Peyer's patch (tissue), 4 donors: Measurements from ENCODE around the gene VTI1A. TPM values are rescaled to one million over a fixed set of nuclear protein-coding genes. Genes with fewer than 3 reads are reported as not detected.

ENCODE experiments used
- DNase-seq, 3 donors: peaks; one replicate each; pipeline ENCODE4 v3.0.0-alpha.2; 2017 to 2019
- H3K27ac ChIP-seq, 4 donors: fragments of 200-600 bp; sonication (generic); one replicate each; pipeline ENCODE4 v1.5.1; 2016 to 2019
- H3K27me3 ChIP-seq, 2 donors: fragments of 200-600 bp; sonication (generic); one replicate each; pipeline ENCODE4 v1.5.1; 2019
- H3K36me3 ChIP-seq, 3 donors: fragments of 200-600 bp; sonication (generic); one replicate each; pipeline ENCODE4 v1.5.1; 2016 to 2019
- H3K4me1 ChIP-seq, 4 donors: fragments of 200-600 bp; sonication (generic); one replicate each; pipeline ENCODE4 v1.5.1; 2016 to 2019
- H3K4me3 ChIP-seq, 4 donors: fragments of 200-600 bp; sonication (generic); 1 replicate in 3 of 4; 2 replicates in 1 of 4; pipeline ENCODE4 v1.5.1; 2016 to 2019; ENCODE audit warnings: mild to moderate bottlenecking in 1 of 4
- H3K9me3 ChIP-seq, 4 donors: fragments of 200-600 bp; sonication (generic); one replicate each; pipeline ENCODE4 v1.5.1; 2016 to 2019; ENCODE audit warnings: mild to moderate bottlenecking in 1 of 4
- POLR2A ChIP-seq, 2 donors: fragments of 450-650 bp; IDR thresholded peaks; one replicate each; pipeline ENCODE4 v1.5.1; 2017; ENCODE audit warnings: antibody characterized with exemption in 2 of 2, mild to moderate bottlenecking in 2 of 2, moderate library complexity in 2 of 2
- total RNA-seq, 4 donors: library from RNA; depleted of rRNA; stranded (reverse); fragments of >200 nt; gene quantifications; one replicate each; pipeline ENCODE4 v1.1.0, GENCODE V29; 2016
- TF ChIP-seq, protein P1 (sequence below), 6 experiments: fragments of 450-650 bp in 4 of 6; fragments of 200-600 bp in 2 of 6; sonication (generic) in 1 of 6; IDR thresholded peaks; one replicate each; pipeline ENCODE4 v1.5.1; 2017 to 2019; ENCODE audit warnings: antibody characterized with exemption in 6 of 6, mild to moderate bottlenecking in 3 of 6, moderate library complexity in 1 of 6

Gene VTI1A
- total RNA-seq, 4 donors from 2014 or later, result 97.2 to 710 (median 170) TPM

DNA sequence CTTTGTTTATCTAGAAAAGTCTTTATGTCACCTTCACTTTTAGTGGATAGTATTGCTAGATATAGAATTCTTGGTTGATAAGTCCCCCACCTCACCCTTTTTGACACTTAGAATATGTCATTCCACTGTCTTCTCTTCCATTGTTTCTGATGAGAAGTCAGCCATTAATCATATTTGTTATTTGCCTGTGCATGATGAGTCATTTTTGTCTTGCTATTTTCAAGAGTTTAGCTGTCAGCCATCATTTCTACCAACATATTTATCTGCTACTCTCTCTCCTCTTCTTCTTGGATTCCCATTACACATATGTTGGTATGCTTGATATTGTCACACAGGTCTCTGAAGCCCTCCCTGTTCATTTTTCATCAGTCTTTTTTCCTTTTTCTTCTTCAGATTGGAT, 342.2 kb downstream of the VTI1A start:
- H3K4me3 ChIP-seq, result no peak overlapping the region
- H3K27ac ChIP-seq, result no peak overlapping the region
- no peaks in the 10 kb centered on the region for H3K36me3 ChIP-seq
- DNase-seq, result no peak
- H3K27me3 ChIP-seq, result no peaks in the 10 kb centered on the region
- H3K9me3 ChIP-seq, result no peaks in the 10 kb centered on the region
- peaks cover 0 to 27% (median 0%) of the 10 kb centered on the region in 4 donors for H3K4me1 ChIP-seq
- TF ChIP-seq POLR2A (IDR thresholded peaks at IDR 0.05), result no peak
- TF ChIP-seq, protein P1, sequence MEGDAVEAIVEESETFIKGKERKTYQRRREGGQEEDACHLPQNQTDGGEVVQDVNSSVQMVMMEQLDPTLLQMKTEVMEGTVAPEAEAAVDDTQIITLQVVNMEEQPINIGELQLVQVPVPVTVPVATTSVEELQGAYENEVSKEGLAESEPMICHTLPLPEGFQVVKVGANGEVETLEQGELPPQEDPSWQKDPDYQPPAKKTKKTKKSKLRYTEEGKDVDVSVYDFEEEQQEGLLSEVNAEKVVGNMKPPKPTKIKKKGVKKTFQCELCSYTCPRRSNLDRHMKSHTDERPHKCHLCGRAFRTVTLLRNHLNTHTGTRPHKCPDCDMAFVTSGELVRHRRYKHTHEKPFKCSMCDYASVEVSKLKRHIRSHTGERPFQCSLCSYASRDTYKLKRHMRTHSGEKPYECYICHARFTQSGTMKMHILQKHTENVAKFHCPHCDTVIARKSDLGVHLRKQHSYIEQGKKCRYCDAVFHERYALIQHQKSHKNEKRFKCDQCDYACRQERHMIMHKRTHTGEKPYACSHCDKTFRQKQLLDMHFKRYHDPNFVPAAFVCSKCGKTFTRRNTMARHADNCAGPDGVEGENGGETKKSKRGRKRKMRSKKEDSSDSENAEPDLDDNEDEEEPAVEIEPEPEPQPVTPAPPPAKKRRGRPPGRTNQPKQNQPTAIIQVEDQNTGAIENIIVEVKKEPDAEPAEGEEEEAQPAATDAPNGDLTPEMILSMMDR (IDR thresholded peaks at IDR 0.05), result no peak

DNA sequence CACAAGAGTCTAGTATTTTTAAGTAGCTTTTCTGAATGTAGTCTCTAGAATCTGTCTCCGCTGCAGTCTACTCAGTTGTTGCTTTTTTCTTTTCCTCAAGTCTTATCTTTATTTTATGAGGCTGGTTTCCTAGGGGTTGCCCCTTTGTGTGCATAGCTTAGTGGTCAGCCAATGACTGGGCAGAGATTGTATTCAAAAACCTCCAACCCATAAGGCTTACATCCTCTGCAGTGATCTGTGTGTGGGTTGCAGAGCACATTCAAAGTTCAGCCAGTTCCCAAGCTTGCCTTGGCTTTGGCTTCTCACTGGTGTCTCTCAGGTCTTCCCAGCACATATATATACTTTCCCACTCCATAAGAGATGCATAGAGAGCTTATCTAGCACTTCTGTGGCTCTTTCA, 343.0 kb downstream of the VTI1A start:
- TF ChIP-seq, protein P1 (IDR thresholded peaks at IDR 0.05), result no peak
- TF ChIP-seq POLR2A (IDR thresholded peaks at IDR 0.05), result no peak
- no peaks in the 10 kb centered on the region for H3K9me3 ChIP-seq
- H3K27me3 ChIP-seq, result no peaks in the 10 kb centered on the region
- H3K27ac ChIP-seq, result no peak overlapping the region
- no peaks in the 10 kb centered on the region for H3K36me3 ChIP-seq
- no peak overlapping the region for H3K4me3 ChIP-seq
- no peak for DNase-seq
- H3K4me1 ChIP-seq, result peaks cover 0 to 21% (median 0%) of the 10 kb centered on the region in 4 donors

DNA sequence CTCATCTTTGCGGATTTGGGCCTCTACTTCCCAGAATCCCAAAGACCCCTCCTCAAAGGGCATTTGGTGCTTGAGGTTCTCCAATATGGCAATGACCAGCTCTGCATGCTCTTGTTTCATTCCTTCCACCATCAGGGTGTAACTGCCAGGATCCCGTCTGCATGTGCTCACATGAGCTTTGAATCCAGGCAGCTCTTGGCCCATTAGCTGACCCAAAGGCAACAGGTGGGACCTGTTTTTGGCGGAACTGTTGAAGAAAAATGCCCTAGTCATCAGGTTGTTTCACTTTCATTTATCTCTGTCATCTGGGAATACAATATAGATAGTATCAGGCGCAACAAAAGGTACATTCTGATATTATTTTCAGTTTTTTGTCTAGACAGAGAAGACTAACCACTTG, 343.9 kb downstream of the VTI1A start:
- H3K27ac ChIP-seq, result no peak overlapping the region
- no peak for TF ChIP-seq POLR2A (IDR thresholded peaks at IDR 0.05)
- TF ChIP-seq, protein P1 (IDR thresholded peaks at IDR 0.05), result no peak
- no peak for DNase-seq
- no peaks in the 10 kb centered on the region for H3K27me3 ChIP-seq
- peaks cover 0 to 19% (median 0%) of the 10 kb centered on the region in 4 donors for H3K4me1 ChIP-seq
- no peaks in the 10 kb centered on the region for H3K36me3 ChIP-seq
- H3K9me3 ChIP-seq, result no peaks in the 10 kb centered on the region
- H3K4me3 ChIP-seq, result no peak overlapping the region

GRCh38 chr10:112791447-112791846, 344.4 kb downstream of the VTI1A start:
- no peaks in the 10 kb centered on the region for H3K9me3 ChIP-seq
- H3K36me3 ChIP-seq, result no peaks in the 10 kb centered on the region
- peak overlapping the region in 1 of 4 donors; percentile 76 for H3K27ac ChIP-seq
- TF ChIP-seq, protein P1 (IDR thresholded peaks at IDR 0.05), result no peak
- no peak for TF ChIP-seq POLR2A (IDR thresholded peaks at IDR 0.05)
- H3K27me3 ChIP-seq, result no peaks in the 10 kb centered on the region
- H3K4me3 ChIP-seq, result no peak overlapping the region
- no peak for DNase-seq
- H3K4me1 ChIP-seq, result peaks cover 0 to 19% (median 0%) of the 10 kb centered on the region in 4 donors

DNA sequence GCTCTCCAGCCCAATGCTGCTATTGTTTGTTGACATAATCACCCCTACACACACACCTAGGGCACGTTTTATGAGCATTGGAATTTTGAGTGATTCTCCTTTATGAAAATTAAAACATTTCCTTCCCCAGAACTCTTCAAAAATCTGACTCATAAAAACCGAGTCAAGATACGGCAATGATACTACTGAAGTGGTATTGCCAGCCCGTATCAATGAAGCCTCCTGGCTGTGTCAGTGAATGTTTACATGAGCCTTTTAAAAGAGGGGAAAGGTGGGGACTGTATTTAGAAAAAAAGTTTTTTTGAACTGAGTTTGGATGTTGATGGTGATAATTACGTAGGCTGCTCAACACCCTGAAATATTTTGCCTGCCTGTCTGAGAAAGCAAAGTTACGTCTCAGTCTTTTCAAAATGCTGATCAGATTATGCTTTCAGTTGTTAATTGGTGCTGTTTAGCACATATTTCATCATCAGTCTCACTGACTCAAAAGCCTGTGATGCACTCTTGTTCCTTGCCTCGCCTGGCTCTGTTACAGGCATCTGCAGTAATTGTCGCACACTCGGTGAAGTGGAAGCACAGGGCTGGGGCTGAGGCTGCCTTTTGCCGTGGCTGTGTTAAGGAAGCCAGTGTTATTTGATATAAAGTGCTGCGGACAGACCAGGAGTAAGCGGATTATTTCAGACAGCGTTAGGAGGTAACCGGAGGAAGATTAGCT, 345.6 kb downstream of the VTI1A start:
- peak in 2 of 3 donors; percentile 72 to 84 for DNase-seq
- Histone ChIP-seq H3K36me3 (no peaks in the 10 kb centered on the region), H3K9me3 (no peaks in the 10 kb centered on the region), H3K4me3 (peak overlapping the region in 2 of 4 donors; percentile 13 to 14), H3K27ac (peak overlapping the region in 3 of 4 donors; percentile 46 to 89 (median 76)), H3K27me3 (no peaks in the 10 kb centered on the region), H3K4me1 (peaks cover 0 to 19% (median 0%) of the 10 kb centered on the region in 4 donors)
- TF ChIP-seq, protein P1 (IDR thresholded peaks at IDR 0.05), result peak in 1 of 6 experiments; percentile 8
- peak in 1 of 2 donors; percentile 66 for TF ChIP-seq POLR2A (IDR thresholded peaks at IDR 0.05)
